HCEC 1CT (cell line): Measurements from ENCODE around the gene CDH22.
A peak's percentile ranks its signal among the peaks of the same experiment; 100 is the strongest.

Experiments
- DNase-seq: peaks from one replicate; pipeline ENCODE4 v3.0.0-alpha.2; 2017

Gene CDH22

DNA sequence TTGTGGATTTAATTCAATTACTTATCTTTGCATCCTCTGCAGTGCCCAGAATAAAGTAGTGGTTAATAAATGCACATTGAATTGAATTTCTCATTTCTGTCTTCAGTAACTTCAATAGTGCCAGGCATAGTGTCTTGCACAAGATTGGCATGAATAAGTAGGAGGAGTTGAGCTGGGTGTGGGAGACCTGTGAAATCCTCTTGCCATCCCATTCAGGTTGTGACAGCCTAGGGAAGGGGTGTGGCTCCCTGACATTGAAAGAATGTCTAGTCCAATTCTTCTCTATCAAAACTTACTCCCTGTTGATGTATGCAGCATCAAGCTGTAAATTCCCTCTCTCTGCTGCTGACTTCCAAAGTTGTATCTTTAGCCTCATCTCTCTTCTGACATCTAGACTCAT lies 73.2 kb downstream of the CDH22 start:
- no peak for DNase-seq

- no peak for DNase-seq
These were observed 74.6 kb downstream of the CDH22 start for GRCh38 chr20:46233701-46234100.

- no peak for DNase-seq
These were observed 75.8 kb downstream of the CDH22 start for GRCh38 chr20:46232539-46232938.

DNA sequence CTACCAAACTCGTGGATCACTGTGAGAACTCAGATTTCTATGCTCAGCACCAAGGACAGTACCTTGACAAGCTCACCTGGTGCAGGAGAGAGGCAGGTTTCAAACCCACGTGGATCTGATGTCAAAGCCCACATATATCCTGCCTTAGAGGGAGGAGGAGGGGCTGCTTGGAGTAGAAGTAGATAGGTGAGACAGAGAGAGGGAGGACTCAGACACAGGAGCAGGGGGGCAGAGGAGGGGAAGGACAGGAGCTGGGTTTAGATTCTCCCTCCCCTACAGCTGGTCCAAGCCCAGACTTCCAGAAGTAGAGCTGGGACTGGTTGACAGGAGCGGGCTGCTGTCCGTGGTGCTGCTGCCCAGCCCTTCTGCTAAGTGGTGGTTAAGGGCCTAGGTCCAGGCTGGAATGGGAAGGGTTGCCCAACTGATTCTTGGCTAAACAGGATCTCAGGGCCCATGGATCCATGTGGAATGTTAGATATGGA lies 77.5 kb downstream of the CDH22 start:
- DNase-seq = peak; percentile 11

DNA sequence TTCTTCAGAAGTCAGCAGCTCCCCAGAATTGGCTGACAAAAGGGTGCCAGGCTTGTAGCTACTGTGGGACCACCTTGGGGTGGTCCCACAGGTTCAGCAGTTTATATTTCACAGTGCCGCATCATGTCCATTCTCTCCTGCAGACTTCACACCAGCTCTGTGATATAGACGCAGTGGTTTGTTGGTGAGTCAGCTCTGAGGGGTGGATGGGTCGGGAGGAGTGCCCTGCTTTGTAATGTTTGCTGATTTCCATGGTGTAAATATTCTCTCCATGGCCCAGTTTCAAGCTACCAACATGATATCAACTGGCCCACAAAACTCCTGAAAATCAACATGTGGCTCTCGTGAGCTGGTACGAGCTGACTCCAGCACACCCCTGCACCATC lies 78.2 kb downstream of the CDH22 start:
- no peak for DNase-seq

DNA sequence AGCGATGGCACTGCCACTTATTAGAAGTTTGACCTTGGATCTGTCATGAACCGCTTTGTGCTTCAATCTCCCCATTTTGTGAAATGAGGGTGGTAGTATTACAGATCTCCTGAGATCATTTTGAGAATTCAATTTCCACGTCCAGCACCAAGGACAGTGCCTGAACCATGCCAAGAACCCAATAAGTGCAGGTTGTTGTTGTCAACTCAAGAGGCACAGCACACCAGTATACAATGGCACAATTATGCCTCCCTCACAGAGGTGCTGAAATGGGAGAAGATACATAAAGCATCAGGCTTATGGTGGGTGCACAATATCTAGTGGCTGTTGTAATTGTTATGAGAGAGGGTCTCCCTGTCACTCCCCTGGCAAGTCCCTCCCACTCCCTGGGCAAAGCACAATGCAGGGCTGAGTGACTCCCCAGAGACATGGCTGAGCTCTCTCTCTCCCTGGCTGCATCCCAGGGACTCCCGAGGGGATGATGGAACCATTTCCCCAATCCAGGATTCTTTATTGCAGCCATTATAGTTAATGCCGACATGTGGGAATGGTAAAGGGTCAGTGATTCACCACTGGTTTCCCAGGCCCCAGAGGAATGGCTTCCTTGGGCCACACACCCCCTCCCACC lies 78.7 kb downstream of the CDH22 start:
- no peak for DNase-seq

- DNase-seq = no peak
These were observed 79.6 kb downstream of the CDH22 start for GRCh38 chr20:46228670-46229069.

DNA sequence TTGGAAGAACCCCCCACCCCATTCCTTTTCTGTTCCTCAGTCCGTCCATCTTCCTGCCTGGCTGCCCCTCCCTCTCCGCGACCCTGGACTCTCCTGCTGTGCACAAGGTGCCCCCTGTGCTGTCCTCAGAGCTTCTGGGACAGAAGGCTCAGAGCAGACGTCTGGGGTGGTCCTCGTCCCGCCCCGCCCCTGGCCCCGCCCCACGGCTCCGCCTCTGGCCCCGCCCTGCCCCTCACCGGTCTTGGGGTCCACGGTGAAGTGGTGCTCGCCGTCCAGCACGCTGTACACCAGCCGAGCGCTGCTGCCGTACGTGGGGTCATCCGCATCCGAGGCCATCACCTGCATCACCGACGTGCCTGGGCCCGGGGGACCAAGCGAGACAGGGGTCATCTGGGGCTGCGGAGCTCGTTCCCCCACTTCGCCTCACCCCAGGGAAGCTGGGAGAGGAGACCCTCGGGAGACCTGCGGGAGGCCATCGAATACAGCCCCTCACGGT lies 81.0 kb downstream of the CDH22 start:
- DNase-seq = no peak

- peak; percentile 67 for DNase-seq
These were observed 81.7 kb downstream of the CDH22 start for GRCh38 chr20:46226602-46227001.

DNA sequence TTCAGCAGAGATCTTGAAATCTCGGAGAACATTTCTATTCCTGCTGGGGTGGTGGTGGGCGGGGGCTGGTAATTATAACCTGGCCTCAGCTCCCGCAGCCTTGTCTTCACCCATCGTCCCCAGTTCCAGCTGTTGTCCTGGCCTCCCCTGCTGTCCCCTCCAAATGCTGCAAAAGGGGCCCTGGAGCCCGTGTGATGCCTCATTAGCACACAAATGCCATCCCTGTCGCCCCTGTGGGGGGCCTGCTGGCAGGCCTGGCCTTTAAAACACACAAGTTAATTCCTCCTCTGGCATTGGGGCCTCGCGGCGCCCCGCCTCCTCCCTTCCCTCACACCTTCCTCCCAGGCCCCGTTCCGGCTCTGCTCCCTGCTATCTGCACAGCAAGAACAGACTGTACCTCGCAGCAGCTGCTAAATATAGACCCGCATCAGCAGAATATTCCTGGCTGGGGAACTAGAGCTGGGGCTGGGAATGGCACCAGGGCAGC lies 85.7 kb downstream of the CDH22 start:
- no peak for DNase-seq

DNA sequence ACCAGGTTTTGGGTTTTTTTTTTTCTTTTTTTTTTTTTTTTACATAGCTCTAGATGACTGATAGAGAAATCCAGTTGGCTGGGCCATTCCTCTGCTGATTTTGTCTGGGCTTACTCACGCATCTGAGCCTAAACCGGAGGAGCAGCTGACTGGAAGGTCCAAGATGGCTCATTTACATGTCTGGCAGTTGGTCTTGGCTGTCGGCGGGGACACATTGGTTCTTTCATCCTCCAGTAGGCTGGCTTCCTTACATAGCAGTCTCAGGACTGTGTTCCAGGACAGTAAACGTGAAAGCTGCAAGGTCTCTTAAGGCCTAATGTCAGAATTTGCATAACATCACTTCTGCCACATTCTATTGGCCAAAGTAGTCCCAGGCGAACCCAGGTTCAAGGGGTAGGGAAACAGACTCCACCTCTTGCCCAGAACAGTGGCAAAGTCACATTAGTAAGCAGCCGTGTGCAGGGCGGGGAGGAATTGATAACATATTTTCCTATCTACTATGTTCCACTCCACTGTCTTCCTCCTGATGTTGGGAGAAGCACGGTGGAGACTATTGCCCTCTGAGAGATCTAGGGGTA lies 87.0 kb downstream of the CDH22 start:
- DNase-seq = no peak

DNA sequence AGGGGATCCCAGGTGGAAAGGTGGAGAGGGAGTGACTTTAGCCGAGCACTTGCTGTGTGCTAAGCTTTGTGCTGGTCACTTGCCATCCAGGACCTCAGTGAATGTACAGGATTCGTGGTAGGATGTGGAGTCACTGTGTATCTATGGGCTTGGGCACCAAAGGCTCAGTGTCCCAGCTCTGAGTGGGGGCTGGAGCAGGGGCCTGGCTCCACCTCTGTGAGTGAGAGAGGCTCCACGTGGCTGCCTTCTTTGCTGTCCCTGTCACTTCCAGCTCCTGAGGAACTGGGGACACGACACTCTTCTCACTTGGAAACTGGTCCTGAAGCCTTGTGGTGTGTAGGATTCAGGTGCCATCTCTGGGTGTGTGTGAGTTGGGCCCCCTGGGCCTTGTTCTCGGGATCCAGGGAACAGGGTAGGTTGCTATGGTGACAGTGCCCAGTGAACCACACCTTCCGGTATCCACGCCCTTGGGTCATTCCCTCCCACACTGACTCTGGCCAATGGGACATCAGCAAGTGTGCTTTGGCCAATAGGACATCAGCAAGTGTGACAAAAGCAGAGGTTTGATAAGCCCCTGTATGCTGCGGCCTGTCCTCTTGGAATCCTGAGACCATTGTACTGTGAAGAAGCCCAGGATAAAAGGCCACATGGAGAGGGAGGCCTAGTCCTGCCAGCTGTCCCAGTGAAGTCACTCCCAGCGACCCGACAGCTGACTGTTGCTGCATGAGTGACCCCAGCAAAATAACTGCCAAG lies 87.7 kb downstream of the CDH22 start:
- DNase-seq = no peak

DNA sequence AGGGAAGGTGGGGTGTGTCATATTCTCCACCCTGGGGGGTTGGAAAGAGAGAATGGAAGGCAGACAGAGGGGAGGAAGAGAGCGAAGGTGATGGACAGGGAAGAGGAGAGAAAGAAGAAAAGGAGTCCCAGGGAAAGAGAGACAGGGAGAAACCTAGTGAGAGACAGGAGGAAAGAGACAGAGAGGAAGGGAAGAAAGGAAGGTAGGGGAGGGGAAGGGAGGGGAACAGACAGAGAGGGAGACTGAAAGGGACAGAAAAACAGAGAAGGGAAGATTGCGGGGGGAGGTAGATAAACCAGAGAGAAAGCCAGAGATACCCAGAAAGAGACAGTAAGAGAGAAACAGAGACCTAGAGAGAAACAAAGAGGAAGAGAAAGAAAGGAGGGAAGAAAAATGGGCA lies 88.4 kb downstream of the CDH22 start:
- DNase-seq = no peak

- DNase-seq = no peak
These were observed 89.1 kb downstream of the CDH22 start for GRCh38 chr20:46219190-46219589.

GRCh38 chr20:46218656-46219055 lies 89.6 kb downstream of the CDH22 start:
- no peak for DNase-seq

- DNase-seq = no peak
These were observed 90.7 kb downstream of the CDH22 start for GRCh38 chr20:46217583-46217982.

DNA sequence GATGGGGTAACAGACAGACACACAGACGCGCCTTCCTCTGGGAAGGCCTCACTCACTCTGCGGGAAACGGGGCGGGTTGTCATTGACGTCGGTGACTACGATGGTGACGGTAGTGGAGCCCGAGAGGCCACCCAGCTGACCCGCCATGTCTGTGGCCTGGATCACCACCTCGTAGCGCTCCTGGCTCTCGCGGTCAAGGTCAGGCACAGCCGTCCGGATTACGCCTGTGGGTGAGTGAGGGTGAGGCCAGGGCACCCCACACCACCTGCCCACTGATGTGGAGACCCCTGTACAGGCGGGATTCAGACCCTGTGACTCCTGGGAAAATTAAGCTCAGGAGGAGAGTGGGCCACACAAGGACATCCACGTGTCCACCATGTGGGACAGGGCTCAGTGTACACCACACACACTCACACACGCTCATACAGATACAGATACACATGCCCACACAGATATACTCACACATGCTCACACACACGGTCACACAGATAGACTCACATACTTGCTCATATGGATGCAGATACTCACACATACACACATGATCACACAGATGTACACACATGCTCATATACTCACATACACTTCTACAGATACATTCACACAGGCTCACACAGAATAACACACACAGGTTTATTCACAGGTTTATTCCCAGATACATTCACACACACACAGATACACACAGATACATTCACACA lies 91.4 kb downstream of the CDH22 start:
- no peak for DNase-seq

DNA sequence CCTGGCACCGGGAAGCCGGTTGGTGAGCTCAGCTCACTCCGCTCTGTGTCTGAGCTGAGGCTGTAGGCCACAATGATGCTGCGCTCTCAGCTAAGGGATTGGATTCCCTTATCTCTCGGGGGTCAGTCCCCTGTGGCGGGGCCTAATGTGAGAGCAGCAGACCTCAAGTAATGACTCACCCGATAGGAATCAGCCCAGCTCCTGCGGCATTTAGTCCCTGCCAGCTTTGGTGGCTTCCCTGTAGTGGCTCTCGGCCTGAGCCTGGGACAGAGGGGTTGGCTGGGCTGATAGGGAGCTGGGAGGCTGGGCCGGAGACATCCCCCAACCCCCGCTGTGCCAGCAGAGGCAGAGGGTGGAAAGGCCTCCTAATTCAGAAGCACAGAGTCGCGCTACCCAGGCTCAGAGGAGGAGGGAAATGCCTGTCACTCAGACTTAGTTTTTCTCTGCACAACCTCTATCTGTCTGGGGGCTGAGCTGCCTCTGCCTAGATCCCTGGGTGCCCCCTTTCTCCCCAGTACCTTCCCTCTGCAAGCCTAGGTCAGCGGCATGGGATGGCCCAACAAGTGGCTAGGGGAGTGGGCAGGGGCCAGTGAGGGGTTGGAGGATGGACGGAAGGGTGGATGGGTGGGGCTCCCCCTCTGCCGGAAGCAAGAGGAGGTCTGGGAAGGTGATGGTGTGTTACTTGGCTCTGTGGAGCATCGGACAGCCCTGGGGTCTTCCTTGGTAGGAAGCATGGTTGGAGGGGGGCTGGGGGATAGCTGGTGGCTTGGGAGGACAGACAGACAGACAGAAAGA lies 92.2 kb downstream of the CDH22 start:
- no peak for DNase-seq

DNA sequence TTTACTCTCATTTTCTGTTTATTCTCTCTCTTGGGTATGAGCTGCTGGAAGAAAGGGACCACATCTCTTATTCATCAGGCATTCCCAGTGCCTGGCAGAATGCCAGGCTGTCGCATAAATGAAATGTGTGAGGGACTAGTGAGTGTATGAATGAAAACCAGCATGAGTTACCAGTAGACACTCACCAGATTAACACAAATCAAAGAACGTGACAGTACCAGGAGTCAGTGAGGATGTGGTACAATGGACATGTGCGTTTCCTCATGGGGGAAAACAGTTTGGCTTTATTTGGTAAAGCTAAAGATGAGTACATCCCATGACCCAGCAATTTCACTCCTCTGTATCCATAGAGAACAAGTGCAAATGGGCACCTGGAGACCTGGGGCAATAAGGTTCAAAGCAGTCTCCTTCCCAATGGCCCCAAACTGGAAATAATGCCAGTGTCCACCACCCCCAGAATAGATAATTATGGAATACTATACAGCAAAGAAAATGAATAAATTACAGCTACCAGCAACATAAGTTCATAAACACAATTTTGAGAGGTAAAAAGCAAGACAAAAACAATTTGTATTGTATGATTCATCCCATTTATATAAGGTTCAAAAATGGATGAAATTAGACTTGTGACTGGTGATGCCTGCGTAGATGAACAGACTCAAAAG lies 93.3 kb downstream of the CDH22 start:
- no peak for DNase-seq

GRCh38 chr20:46213946-46214823 lies 94.1 kb downstream of the CDH22 start:
- no peak for DNase-seq

GRCh38 chr20:46212876-46213275 lies 95.4 kb downstream of the CDH22 start:
- no peak for DNase-seq
